DOHH2 (cell line): ENCODE data around the gene RNASEH2A.

Experiments used
- H3F3A ChIP-seq: fragments of 200-600 bp; sonication (generic), shearing (Covaris generic); 2 replicates; pipeline ENCODE4 v1.6.0; 2016; ENCODE audit warnings: antibody characterized with exemption, mild to moderate bottlenecking; ENCODE audit not compliant: control insufficient read depth, insufficient read depth
- H3K27ac ChIP-seq: fragments of 200-600 bp; sonication (generic); 2 replicates; pipeline ENCODE4 v1.5.1; 2014; ENCODE audit warnings: low read depth, mild to moderate bottlenecking, low read length, moderate library complexity
- H3K27me3 ChIP-seq: fragments of 200-600 bp; sonication (generic); 2 replicates; pipeline ENCODE4 v1.6.1; 2014; ENCODE audit warnings: mild to moderate bottlenecking, low read length, mixed read lengths; ENCODE audit not compliant: control insufficient read depth
- H3K36me3 ChIP-seq: fragments of 200-600 bp; sonication (generic); 2 replicates; pipeline ENCODE4 v1.6.1; 2014; ENCODE audit warnings: mild to moderate bottlenecking, low read length, moderate library complexity, mixed read lengths; ENCODE audit not compliant: control insufficient read depth
- H3K4me1 ChIP-seq: fragments of 200-600 bp; sonication (generic); 2 replicates; pipeline ENCODE4 v1.6.1; 2014; ENCODE audit warnings: mild to moderate bottlenecking, low read length, mixed read lengths; ENCODE audit not compliant: control insufficient read depth
- H3K4me2 ChIP-seq: fragments of 200-600 bp; sonication (generic); 2 replicates; pipeline ENCODE4 v1.6.0; 2014; ENCODE audit warnings: mild to moderate bottlenecking, low read length, moderate library complexity
- H3K4me3 ChIP-seq: fragments of 200-600 bp; sonication (generic); 2 replicates; pipeline ENCODE4 v1.5.1; 2014; ENCODE audit warnings: mild to moderate bottlenecking, low read length, mixed read lengths
- H3K79me2 ChIP-seq: fragments of 200-600 bp; sonication (generic); 2 replicates; pipeline ENCODE4 v1.6.1; 2014; ENCODE audit warnings: mild to moderate bottlenecking, low read length, mixed read lengths; ENCODE audit not compliant: control insufficient read depth
- H3K9me2 ChIP-seq: fragments of 200-600 bp; sonication (generic); replicated peaks from 2 replicates; pipeline ENCODE4 v1.6.1; 2014; ENCODE audit warnings: mild to moderate bottlenecking, low read length, mixed read lengths; ENCODE audit not compliant: control insufficient read depth
- H3K9me3 ChIP-seq: fragments of 200-600 bp; sonication (generic); 2 replicates; pipeline ENCODE4 v1.6.1; 2014; ENCODE audit warnings: antibody characterized with exemption, low read length, mixed read lengths; ENCODE audit not compliant: control insufficient read depth, insufficient read depth
- H4K20me1 ChIP-seq: fragments of 200-600 bp; sonication (generic); 2 replicates; pipeline ENCODE4 v1.6.0; 2014; ENCODE audit warnings: low read depth, mild to moderate bottlenecking, antibody characterized with exemption, low read length, moderate library complexity; ENCODE audit not compliant: control insufficient read depth, insufficient read depth
- CTCF ChIP-seq: fragments of 200-600 bp; sonication (generic); IDR thresholded peaks from one replicate; pipeline ENCODE4 v1.5.1; 2014; ENCODE audit warnings: antibody characterized with exemption, mild to moderate bottlenecking, low read depth, low read length; ENCODE audit not compliant: poor library complexity, severe bottlenecking
- EZH2phosphoT487 ChIP-seq: fragments of 200-600 bp; sonication (generic); IDR thresholded peaks from 2 replicates; pipeline ENCODE4 v1.6.1; 2017; ENCODE audit warnings: borderline replicate concordance, mild to moderate bottlenecking, antibody characterized with exemption, low read length, moderate library complexity, mixed read lengths

RNASEH2A gene

DNA sequence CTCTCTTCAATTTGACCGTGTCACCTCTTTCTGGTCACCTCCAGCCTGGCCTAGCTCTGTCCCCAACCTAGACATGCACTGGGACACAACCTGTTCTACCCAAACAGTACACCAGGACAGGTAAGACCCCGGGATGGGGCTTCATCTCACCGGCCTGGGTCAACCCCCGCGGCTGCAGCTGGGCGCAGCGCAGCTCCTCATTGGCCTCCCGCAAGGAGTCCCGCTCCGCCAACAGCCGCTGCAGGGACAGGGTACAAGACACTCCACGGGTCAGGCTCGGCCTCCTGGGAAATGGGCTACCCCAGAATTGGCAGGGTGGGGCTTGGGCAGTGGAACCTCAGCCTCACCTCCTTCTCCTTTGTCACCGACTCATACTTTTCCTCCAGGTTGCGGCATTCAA, 38.7 kb upstream of the RNASEH2A start:
- Histone ChIP-seq H3F3A (no peaks in the 10 kb centered on the region), H3K9me2 (no peaks in the 10 kb centered on the region), H3K79me2 (no peaks in the 10 kb centered on the region), H3K4me3 (no peak overlapping the region), H3K4me2 (no peak overlapping the region), H3K4me1 (peaks cover 3% of the 10 kb centered on the region; the same call in 1 of the 2 replicates), H3K36me3 (no peaks in the 10 kb centered on the region), H3K27ac (no peak overlapping the region), H3K27me3 (no peaks in the 10 kb centered on the region), H4K20me1 (no peaks in the 10 kb centered on the region), H3K9me3 (no peaks in the 10 kb centered on the region)
- no peak for TF ChIP-seq EZH2phosphoT487
- no peak for TF ChIP-seq CTCF

DNA sequence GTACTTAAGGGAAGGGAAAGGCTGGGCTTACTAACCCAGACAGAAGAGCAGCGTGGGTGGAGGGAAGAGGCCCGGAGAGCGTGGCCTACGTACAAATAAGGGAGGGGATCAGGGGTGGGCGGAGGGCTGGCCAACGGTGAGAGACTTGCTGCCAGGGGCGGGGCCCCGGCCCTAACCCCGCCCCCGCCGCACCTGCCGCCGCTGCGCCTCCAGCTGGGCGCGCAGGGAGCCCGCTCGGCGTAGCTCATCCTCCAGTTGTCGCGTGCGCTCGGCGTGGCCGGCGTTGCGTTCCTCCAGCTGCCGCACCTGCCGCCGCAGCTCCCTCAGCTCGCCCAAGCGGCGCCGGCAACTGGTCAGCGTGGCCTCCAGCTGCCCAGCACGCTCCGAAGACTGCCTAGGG, 36.7 kb upstream of the RNASEH2A start:
- peaks cover 7% of the 10 kb centered on the region; the same call in 1 of the 2 replicates for H3F3A ChIP-seq
- no peaks in the 10 kb centered on the region for H3K9me2 ChIP-seq
- no peaks in the 10 kb centered on the region for H3K27me3 ChIP-seq
- peaks cover 3% of the 10 kb centered on the region; the same call in 1 of the 2 replicates for H3K36me3 ChIP-seq
- TF ChIP-seq CTCF (no peak), EZH2phosphoT487 (no peak)
- H3K4me3 ChIP-seq: no peak overlapping the region
- no peaks in the 10 kb centered on the region for H4K20me1 ChIP-seq
- H3K27ac ChIP-seq: no peak overlapping the region
- H3K4me2 ChIP-seq: no peak overlapping the region
- H3K9me3 ChIP-seq: no peaks in the 10 kb centered on the region
- no peaks in the 10 kb centered on the region for H3K79me2 ChIP-seq
- H3K4me1 ChIP-seq: peaks cover 6% of the 10 kb centered on the region

GRCh38 chr19:12770922-12771321, 35.5 kb upstream of the RNASEH2A start:
- Histone ChIP-seq H3K9me3 (no peaks in the 10 kb centered on the region), H3K4me3 (no peak overlapping the region), H3K27ac (no peak overlapping the region), H3F3A (peaks cover 7% of the 10 kb centered on the region; the same call in 1 of the 2 replicates), H3K27me3 (no peaks in the 10 kb centered on the region), H3K4me2 (no peak overlapping the region), H4K20me1 (no peaks in the 10 kb centered on the region), H3K36me3 (peaks cover 3% of the 10 kb centered on the region; the same call in 1 of the 2 replicates), H3K4me1 (peaks cover 11% of the 10 kb centered on the region), H3K79me2 (no peaks in the 10 kb centered on the region), H3K9me2 (no peaks in the 10 kb centered on the region)
- TF ChIP-seq EZH2phosphoT487: no peak
- TF ChIP-seq CTCF: no peak
